K562 (cell line): ENCODE results near the gene GSS.

Source experiments
- CREB1 ChIP-seq, 2 experiments: sonication (generic) in 1 of 2; formaldehyde crosslinking in 1 of 2; IDR thresholded peaks; 2 replicates each; pipeline versions ENCODE4 v1.6.1 to v1.8.0; 2012 to 2022; ENCODE audit warnings: inconsistent platforms in 1 of 2, mild to moderate bottlenecking in 1 of 2, missing genetic modification reagents in 1 of 2, moderate library complexity in 1 of 2
- GTF2E2 ChIP-seq: fragments of 200-800 bp; sonication (Bioruptor generic); IDR thresholded peaks from 2 replicates; pipeline ENCODE4 v1.6.1; 2016; ENCODE audit warnings: missing genetic modification characterization, missing compliant biosample characterization
- MYC ChIP-seq, 2 experiments: fragments of 250-450 bp in 1 of 2; sonication (Bioruptor Pico) in 1 of 2; IDR thresholded peaks; 2 replicates each; pipeline versions ENCODE4 v1.5.1 to v1.6.1; 2012 to 2021; ENCODE audit warnings: low read depth in 2 of 2, borderline replicate concordance in 1 of 2, improper control_type of control experiment in 1 of 2, low read length in 1 of 2, mild to moderate bottlenecking in 1 of 2, moderate library complexity in 1 of 2
- PPARD ChIP-seq: fragments of 250-450 bp; sonication (Bioruptor Pico); IDR thresholded peaks from 2 replicates; pipeline ENCODE4 v1.8.0; 2022; ENCODE audit warnings: inconsistent platforms, mild to moderate bottlenecking, moderate library complexity
- TBP ChIP-seq: optimal IDR thresholded peaks from 2 replicates; pipeline ENCODE3; 2011; ENCODE audit warnings: low read depth, low read length, improper control_type of control experiment
- ZBTB43 ChIP-seq: sonication (generic); formaldehyde crosslinking; IDR thresholded peaks from 2 replicates; pipeline ENCODE4 v1.8.0; 2023; ENCODE audit warnings: mild to moderate bottlenecking, missing genetic modification reagents
- ZNF124 ChIP-seq: sonication (generic); formaldehyde crosslinking; IDR thresholded peaks from 2 replicates; pipeline ENCODE4 v1.8.1; 2022; ENCODE audit warnings: missing genetic modification reagents
- ZNF184 ChIP-seq: sonication (generic); formaldehyde crosslinking; IDR thresholded peaks from 2 replicates; pipeline ENCODE4 v1.5.0; 2020; ENCODE audit warnings: missing genetic modification reagents
- ZNF274 ChIP-seq: IDR thresholded peaks from 2 replicates; pipeline ENCODE4 v1.6.1; 2011; ENCODE audit warnings: low read depth, mild to moderate bottlenecking, low read length, moderate library complexity, borderline replicate concordance
- ZNF41 ChIP-seq: fragments of 250-450 bp; sonication (Bioruptor Pico); conservative IDR thresholded peaks from 2 replicates; pipeline ENCODE4 v1.4.0; 2020; ENCODE audit warnings: mild to moderate bottlenecking
- TF ChIP-seq, protein P1 (sequence below), 3 experiments: IDR thresholded peaks in 2 of 3; conservative IDR thresholded peaks in 1 of 3; 2 replicates each; pipeline ENCODE4 v1.5.1; 2011 to 2012; ENCODE audit warnings: low read length in 3 of 3, mild to moderate bottlenecking in 3 of 3, control low read depth in 2 of 3, improper control_type of control experiment in 1 of 3, inconsistent platforms in 1 of 3, low read depth in 1 of 3, mixed read lengths in 1 of 3, moderate library complexity in 1 of 3; ENCODE audit not compliant: insufficient read depth in 2 of 3
- TF ChIP-seq, protein P2 (sequence below): sonication (generic); formaldehyde crosslinking; IDR thresholded peaks from 2 replicates; pipeline ENCODE4 v1.8.1; 2023; ENCODE audit warnings: missing genetic modification reagents, mild to moderate bottlenecking, borderline replicate concordance

GRCh38 chr20:34921436-34921835, 34.2 kb downstream of the GSS start:
- TF ChIP-seq CREB1 (IDR thresholded peaks at IDR 0.05) (no peak), CREB1 (CRISPR knock-in tag; IDR thresholded peaks at IDR 0.05) (no peak), ZNF184 (no peak), ZBTB43 (CRISPR knock-in tag) (no peak), ZNF274 (no peak), MYC (IDR thresholded peaks at IDR 0.05; ENCODE audit: low read depth, low read length) (no peak), MYC (CRISPR knock-in tag; IDR thresholded peaks at IDR 0.05; ENCODE audit: borderline replicate concordance, low read depth) (no peak), TBP (no peak), ZNF41 (no peak), GTF2E2 (tag) (no peak), ZNF124 (CRISPR knock-in tag) (no peak), PPARD (no peak)
- TF ChIP-seq, protein P1, sequence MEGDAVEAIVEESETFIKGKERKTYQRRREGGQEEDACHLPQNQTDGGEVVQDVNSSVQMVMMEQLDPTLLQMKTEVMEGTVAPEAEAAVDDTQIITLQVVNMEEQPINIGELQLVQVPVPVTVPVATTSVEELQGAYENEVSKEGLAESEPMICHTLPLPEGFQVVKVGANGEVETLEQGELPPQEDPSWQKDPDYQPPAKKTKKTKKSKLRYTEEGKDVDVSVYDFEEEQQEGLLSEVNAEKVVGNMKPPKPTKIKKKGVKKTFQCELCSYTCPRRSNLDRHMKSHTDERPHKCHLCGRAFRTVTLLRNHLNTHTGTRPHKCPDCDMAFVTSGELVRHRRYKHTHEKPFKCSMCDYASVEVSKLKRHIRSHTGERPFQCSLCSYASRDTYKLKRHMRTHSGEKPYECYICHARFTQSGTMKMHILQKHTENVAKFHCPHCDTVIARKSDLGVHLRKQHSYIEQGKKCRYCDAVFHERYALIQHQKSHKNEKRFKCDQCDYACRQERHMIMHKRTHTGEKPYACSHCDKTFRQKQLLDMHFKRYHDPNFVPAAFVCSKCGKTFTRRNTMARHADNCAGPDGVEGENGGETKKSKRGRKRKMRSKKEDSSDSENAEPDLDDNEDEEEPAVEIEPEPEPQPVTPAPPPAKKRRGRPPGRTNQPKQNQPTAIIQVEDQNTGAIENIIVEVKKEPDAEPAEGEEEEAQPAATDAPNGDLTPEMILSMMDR (IDR thresholded peaks at IDR 0.05 in 2 of 3, conservative IDR thresholded peaks at IDR 0.05 in 1 of 3; ENCODE audit: insufficient read depth in 2 of 3, low read depth in 1 of 3, low read length in 3 of 3) = no peak
- TF ChIP-seq, protein P2, sequence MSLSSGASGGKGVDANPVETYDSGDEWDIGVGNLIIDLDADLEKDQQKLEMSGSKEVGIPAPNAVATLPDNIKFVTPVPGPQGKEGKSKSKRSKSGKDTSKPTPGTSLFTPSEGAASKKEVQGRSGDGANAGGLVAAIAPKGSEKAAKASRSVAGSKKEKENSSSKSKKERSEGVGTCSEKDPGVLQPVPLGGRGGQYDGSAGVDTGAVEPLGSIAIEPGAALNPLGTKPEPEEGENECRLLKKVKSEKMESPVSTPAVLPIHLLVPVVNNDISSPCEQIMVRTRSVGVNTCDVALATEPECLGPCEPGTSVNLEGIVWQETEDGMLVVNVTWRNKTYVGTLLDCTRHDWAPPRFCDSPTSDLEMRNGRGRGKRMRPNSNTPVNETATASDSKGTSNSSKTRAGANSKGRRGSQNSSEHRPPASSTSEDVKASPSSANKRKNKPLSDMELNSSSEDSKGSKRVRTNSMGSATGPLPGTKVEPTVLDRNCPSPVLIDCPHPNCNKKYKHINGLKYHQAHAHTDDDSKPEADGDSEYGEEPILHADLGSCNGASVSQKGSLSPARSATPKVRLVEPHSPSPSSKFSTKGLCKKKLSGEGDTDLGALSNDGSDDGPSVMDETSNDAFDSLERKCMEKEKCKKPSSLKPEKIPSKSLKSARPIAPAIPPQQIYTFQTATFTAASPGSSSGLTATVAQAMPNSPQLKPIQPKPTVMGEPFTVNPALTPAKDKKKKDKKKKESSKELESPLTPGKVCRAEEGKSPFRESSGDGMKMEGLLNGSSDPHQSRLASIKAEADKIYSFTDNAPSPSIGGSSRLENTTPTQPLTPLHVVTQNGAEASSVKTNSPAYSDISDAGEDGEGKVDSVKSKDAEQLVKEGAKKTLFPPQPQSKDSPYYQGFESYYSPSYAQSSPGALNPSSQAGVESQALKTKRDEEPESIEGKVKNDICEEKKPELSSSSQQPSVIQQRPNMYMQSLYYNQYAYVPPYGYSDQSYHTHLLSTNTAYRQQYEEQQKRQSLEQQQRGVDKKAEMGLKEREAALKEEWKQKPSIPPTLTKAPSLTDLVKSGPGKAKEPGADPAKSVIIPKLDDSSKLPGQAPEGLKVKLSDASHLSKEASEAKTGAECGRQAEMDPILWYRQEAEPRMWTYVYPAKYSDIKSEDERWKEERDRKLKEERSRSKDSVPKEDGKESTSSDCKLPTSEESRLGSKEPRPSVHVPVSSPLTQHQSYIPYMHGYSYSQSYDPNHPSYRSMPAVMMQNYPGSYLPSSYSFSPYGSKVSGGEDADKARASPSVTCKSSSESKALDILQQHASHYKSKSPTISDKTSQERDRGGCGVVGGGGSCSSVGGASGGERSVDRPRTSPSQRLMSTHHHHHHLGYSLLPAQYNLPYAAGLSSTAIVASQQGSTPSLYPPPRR (CRISPR knock-in tag) = no peak
